Measurements from ENCODE around the gene C6orf132.

DNA sequence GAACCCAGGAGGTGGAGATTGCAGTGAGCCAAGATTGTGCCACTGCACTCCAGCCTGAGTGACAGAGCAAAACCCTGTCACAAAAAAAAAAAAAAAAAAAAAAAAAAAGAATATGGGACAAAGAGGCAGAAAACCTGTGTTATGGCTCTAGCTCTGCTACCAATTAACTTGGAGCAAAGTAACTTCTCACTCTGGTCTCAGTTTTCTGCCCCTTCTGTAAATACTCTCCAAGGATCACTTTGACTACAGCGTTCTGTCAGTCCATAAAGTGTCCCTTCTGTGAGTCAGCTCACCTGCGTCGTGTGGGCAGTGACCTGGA is 24.6 kb downstream of the C6orf132 start:
- TF ChIP-seq, protein P1, sequence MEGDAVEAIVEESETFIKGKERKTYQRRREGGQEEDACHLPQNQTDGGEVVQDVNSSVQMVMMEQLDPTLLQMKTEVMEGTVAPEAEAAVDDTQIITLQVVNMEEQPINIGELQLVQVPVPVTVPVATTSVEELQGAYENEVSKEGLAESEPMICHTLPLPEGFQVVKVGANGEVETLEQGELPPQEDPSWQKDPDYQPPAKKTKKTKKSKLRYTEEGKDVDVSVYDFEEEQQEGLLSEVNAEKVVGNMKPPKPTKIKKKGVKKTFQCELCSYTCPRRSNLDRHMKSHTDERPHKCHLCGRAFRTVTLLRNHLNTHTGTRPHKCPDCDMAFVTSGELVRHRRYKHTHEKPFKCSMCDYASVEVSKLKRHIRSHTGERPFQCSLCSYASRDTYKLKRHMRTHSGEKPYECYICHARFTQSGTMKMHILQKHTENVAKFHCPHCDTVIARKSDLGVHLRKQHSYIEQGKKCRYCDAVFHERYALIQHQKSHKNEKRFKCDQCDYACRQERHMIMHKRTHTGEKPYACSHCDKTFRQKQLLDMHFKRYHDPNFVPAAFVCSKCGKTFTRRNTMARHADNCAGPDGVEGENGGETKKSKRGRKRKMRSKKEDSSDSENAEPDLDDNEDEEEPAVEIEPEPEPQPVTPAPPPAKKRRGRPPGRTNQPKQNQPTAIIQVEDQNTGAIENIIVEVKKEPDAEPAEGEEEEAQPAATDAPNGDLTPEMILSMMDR (IDR thresholded peaks at IDR 0.05; ENCODE audit: low read depth, low read length, poor library complexity, severe bottlenecking): no peak
- TF ChIP-seq EZH2phosphoT487 (IDR thresholded peaks at IDR 0.05; ENCODE audit: borderline replicate concordance, low read length): no peak

Measured in DOHH2 (cell line).